OCI-LY3 (cell line): ENCODE results near the gene SPDYE2.
"Not testable (repeated sequence)": the region's sequence is repeated elsewhere in the genome, so short reads cannot be mapped to it uniquely, and the experiment has no call there.

Experiments used
- EZH2phosphoT487 ChIP-seq: fragments of 200-600 bp; shearing (Covaris generic); IDR thresholded peaks from 2 replicates; pipeline ENCODE4 v1.6.1; 2018; ENCODE audit warnings: antibody characterized with exemption, mixed run types, low read depth
- TF ChIP-seq, protein P1 (sequence below): fragments of 200-600, 300-600 bp; sonication (generic); IDR thresholded peaks from 2 replicates; pipeline ENCODE4 v1.5.1; 2014; ENCODE audit warnings: antibody characterized with exemption, low read length, low read depth

GRCh38 chr7:102535062-102535615 is 15.9 kb upstream of the SPDYE2 start:
- TF ChIP-seq, protein P1, sequence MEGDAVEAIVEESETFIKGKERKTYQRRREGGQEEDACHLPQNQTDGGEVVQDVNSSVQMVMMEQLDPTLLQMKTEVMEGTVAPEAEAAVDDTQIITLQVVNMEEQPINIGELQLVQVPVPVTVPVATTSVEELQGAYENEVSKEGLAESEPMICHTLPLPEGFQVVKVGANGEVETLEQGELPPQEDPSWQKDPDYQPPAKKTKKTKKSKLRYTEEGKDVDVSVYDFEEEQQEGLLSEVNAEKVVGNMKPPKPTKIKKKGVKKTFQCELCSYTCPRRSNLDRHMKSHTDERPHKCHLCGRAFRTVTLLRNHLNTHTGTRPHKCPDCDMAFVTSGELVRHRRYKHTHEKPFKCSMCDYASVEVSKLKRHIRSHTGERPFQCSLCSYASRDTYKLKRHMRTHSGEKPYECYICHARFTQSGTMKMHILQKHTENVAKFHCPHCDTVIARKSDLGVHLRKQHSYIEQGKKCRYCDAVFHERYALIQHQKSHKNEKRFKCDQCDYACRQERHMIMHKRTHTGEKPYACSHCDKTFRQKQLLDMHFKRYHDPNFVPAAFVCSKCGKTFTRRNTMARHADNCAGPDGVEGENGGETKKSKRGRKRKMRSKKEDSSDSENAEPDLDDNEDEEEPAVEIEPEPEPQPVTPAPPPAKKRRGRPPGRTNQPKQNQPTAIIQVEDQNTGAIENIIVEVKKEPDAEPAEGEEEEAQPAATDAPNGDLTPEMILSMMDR = not testable (repeated sequence)
- TF ChIP-seq EZH2phosphoT487 = not testable (repeated sequence)
